GM23338 (cell line): ENCODE measurements around the gene ADGRD1. TPM values are rescaled to one million over a fixed set of nuclear protein-coding genes. Genes with fewer than 3 reads are reported as not detected.

Source experiments
- ATAC-seq: fragments of 200-7000 bp; cut with Tn5 transposase; 3 replicates; pipeline ENCODE4 v1.9.1; 2020
- DNase-seq: peaks from one replicate; pipeline ENCODE4 v3.0.0-alpha.2; 2015; ENCODE audit warnings: low spot score
- H2AFZ ChIP-seq: fragments of 200-600 bp; sonication (generic); 2 replicates; pipeline ENCODE4 v1.8.0; 2016; ENCODE audit warnings: antibody characterized with exemption, mild to moderate bottlenecking, moderate library complexity
- H3F3A ChIP-seq: fragments of 200-600 bp; sonication (generic); replicated peaks from 2 replicates; pipeline ENCODE4 v1.8.0; 2017; ENCODE audit warnings: antibody characterized with exemption, mixed run types, low read depth
- H3K27ac ChIP-seq: fragments of 200-600 bp; sonication (generic); 2 replicates; pipeline ENCODE4 v1.6.1; 2016; ENCODE audit warnings: low read depth
- H3K27me3 ChIP-seq: fragments of 200-600 bp; sonication (generic); 2 replicates; pipeline ENCODE4 v1.8.0; 2016; ENCODE audit warnings: mild to moderate bottlenecking, mixed run types, moderate library complexity; ENCODE audit not compliant: insufficient read depth
- H3K36me3 ChIP-seq: fragments of 200-600 bp; sonication (generic); 2 replicates; pipeline ENCODE4 v1.8.0; 2016; ENCODE audit warnings: mild to moderate bottlenecking; ENCODE audit not compliant: insufficient read depth
- H3K4me1 ChIP-seq: fragments of 200-600 bp; sonication (generic); 2 replicates; pipeline ENCODE4 v1.8.0; 2016; ENCODE audit warnings: mild to moderate bottlenecking, moderate library complexity; ENCODE audit not compliant: insufficient read depth
- H3K4me2 ChIP-seq: fragments of 200-600 bp; sonication (generic); 2 replicates; pipeline ENCODE4 v1.7.1; 2017; ENCODE audit warnings: mixed run types
- H3K4me3 ChIP-seq: fragments of 200-600 bp; sonication (generic); 2 replicates; pipeline ENCODE4 v1.6.1; 2016; ENCODE audit warnings: mixed run types
- H3K79me2 ChIP-seq: fragments of 200-600 bp; sonication (generic); replicated peaks from 2 replicates; pipeline ENCODE4 v1.8.0; 2017; ENCODE audit warnings: mild to moderate bottlenecking; ENCODE audit not compliant: insufficient read depth
- H3K9me2 ChIP-seq: fragments of 200-600 bp; sonication (generic); 2 replicates; pipeline ENCODE4 v1.8.0; 2017; ENCODE audit not compliant: insufficient read depth
- H4K20me1 ChIP-seq: fragments of 200-600 bp; sonication (generic); replicated peaks from 2 replicates; pipeline ENCODE4 v1.8.0; 2017; ENCODE audit warnings: mild to moderate bottlenecking; ENCODE audit not compliant: insufficient read depth
- H3K27ac Mint-ChIP-seq: 2 replicates; pipeline ENCODE4 v1.8.0; 2020; ENCODE audit warnings: inconsistent platforms, mild to moderate bottlenecking, moderate library complexity, mixed read lengths
- H3K27me3 Mint-ChIP-seq: 3 replicates; pipeline ENCODE4 v1.8.0; 2022; ENCODE audit warnings: low read depth, mild to moderate bottlenecking, moderate library complexity, mixed read lengths, inconsistent platforms; ENCODE audit not compliant: insufficient read depth, poor library complexity
- H3K36me3 Mint-ChIP-seq: 3 replicates; pipeline ENCODE4 v1.8.0; 2021; ENCODE audit warnings: low read depth, mild to moderate bottlenecking, inconsistent platforms, moderate library complexity, mixed read lengths
- H3K4me1 Mint-ChIP-seq: 3 replicates; pipeline ENCODE4 v1.8.0; 2020; ENCODE audit warnings: mild to moderate bottlenecking, inconsistent platforms, mixed read lengths
- H3K4me3 Mint-ChIP-seq: 3 replicates; pipeline ENCODE4 v1.8.0; 2021; ENCODE audit warnings: moderate library complexity, mild to moderate bottlenecking, inconsistent platforms, mixed read lengths
- H3K9me3 Mint-ChIP-seq: 3 replicates; pipeline ENCODE4 v1.8.0; 2020; ENCODE audit warnings: moderate library complexity, mild to moderate bottlenecking, inconsistent platforms, mixed read lengths
- EZH2phosphoT487 ChIP-seq: fragments of 200-600 bp; sonication (generic); IDR thresholded peaks from one replicate; pipeline ENCODE4 v1.8.1; 2018; ENCODE audit warnings: antibody characterized with exemption; ENCODE audit not compliant: unreplicated experiment
- JUNB ChIP-seq: IDR thresholded peaks from one replicate; pipeline ENCODE4 v1.6.1; 2016; ENCODE audit warnings: antibody characterized with exemption; ENCODE audit not compliant: unreplicated experiment
- NANOG ChIP-seq: IDR thresholded peaks from 2 replicates; pipeline ENCODE4 v1.6.1; 2016; ENCODE audit warnings: antibody characterized with exemption, borderline replicate concordance
- POLR2AphosphoS5 ChIP-seq: IDR thresholded peaks from 2 replicates; pipeline ENCODE4 v1.6.1; 2016; ENCODE audit warnings: antibody characterized with exemption, low read depth
- ZNF114 ChIP-seq: fragments of 250-450 bp; sonication (Bioruptor Pico); IDR thresholded peaks from 2 replicates; pipeline ENCODE4 v1.5.0; 2020; ENCODE audit warnings: mild to moderate bottlenecking, moderate library complexity
- polyA plus RNA-seq: library from polyadenylated mRNA; unstranded; fragments of >200 nt; fragmentation: Nextera tagmentation; extraction: Ambion mirVana; gene quantifications from 2 replicates; pipeline ENCODE4 v1.2.1, GENCODE V29; 2016
- total RNA-seq: library from RNA; depleted of rRNA; stranded (reverse); fragments of >200 nt; shearing (Covaris generic); gene quantifications from 2 replicates; pipeline ENCODE4 v1.2.3, GENCODE V29; 2014
- TF ChIP-seq, protein P1 (sequence below): IDR thresholded peaks from one replicate; pipeline ENCODE4 v1.6.1; 2018; ENCODE audit warnings: antibody characterized with exemption; ENCODE audit not compliant: unreplicated experiment
- TF ChIP-seq, protein P2 (sequence below), 2 experiments: fragments of 200-600 bp in 1 of 2; sonication (generic) in 1 of 2; conservative IDR thresholded peaks; 2 replicates each; pipeline versions ENCODE4 v1.5.1 to v1.6.1; 2016 to 2017; ENCODE audit warnings: antibody characterized with exemption in 2 of 2, low read depth in 2 of 2, mild to moderate bottlenecking in 2 of 2, moderate library complexity in 1 of 2
- TF ChIP-seq, protein P3 (sequence below): IDR thresholded peaks from 2 replicates; pipeline ENCODE4 v1.6.1; 2016; ENCODE audit warnings: antibody characterized with exemption
- TF ChIP-seq, protein P4 (sequence below): fragments of 250-450 bp; sonication (Bioruptor Pico); IDR thresholded peaks from 2 replicates; pipeline ENCODE4 v1.5.0; 2020; ENCODE audit warnings: mild to moderate bottlenecking, moderate library complexity

Gene ADGRD1
- total and polyA plus RNA-seq, 2 experiments from 2014 or later: 1.4 TPM; not detected in 1

DNA sequence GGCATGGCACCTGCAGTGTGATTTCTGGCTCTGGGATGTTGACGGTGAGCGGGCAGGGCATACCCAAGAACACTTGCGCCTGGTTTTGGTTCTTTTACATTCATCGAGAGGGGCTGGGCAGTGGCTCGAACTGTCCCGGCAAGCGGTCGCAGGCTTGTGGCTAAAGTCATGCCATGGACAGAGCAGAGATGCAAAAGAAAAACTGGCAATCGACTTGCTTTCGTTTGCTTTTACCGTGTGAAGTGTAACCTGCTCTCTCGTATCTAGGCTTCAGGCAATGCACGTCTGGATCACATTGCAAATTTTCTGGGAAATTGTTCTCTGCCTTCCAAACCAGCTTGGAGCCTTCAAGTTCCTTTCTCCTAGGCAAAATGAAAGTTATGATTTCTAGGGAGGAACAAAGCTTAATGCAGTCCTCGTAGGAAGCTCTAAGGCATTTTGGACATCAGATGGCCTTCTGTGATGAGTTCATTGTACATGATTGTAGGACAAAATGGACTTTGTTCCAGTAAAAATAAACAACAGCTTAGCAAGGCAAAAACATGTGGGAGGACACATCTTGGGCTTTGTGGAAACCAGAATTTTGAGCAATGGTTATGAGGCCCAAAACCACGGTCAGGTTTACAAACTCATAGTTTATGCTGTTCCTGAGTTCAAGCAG, 18.3 kb downstream of the ADGRD1 start (continued):
- TF ChIP-seq, protein P1, sequence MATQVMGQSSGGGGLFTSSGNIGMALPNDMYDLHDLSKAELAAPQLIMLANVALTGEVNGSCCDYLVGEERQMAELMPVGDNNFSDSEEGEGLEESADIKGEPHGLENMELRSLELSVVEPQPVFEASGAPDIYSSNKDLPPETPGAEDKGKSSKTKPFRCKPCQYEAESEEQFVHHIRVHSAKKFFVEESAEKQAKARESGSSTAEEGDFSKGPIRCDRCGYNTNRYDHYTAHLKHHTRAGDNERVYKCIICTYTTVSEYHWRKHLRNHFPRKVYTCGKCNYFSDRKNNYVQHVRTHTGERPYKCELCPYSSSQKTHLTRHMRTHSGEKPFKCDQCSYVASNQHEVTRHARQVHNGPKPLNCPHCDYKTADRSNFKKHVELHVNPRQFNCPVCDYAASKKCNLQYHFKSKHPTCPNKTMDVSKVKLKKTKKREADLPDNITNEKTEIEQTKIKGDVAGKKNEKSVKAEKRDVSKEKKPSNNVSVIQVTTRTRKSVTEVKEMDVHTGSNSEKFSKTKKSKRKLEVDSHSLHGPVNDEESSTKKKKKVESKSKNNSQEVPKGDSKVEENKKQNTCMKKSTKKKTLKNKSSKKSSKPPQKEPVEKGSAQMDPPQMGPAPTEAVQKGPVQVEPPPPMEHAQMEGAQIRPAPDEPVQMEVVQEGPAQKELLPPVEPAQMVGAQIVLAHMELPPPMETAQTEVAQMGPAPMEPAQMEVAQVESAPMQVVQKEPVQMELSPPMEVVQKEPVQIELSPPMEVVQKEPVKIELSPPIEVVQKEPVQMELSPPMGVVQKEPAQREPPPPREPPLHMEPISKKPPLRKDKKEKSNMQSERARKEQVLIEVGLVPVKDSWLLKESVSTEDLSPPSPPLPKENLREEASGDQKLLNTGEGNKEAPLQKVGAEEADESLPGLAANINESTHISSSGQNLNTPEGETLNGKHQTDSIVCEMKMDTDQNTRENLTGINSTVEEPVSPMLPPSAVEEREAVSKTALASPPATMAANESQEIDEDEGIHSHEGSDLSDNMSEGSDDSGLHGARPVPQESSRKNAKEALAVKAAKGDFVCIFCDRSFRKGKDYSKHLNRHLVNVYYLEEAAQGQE: no peak
- TF ChIP-seq NANOG (no peak), POLR2AphosphoS5 (no peak)
- TF ChIP-seq, protein P2, sequence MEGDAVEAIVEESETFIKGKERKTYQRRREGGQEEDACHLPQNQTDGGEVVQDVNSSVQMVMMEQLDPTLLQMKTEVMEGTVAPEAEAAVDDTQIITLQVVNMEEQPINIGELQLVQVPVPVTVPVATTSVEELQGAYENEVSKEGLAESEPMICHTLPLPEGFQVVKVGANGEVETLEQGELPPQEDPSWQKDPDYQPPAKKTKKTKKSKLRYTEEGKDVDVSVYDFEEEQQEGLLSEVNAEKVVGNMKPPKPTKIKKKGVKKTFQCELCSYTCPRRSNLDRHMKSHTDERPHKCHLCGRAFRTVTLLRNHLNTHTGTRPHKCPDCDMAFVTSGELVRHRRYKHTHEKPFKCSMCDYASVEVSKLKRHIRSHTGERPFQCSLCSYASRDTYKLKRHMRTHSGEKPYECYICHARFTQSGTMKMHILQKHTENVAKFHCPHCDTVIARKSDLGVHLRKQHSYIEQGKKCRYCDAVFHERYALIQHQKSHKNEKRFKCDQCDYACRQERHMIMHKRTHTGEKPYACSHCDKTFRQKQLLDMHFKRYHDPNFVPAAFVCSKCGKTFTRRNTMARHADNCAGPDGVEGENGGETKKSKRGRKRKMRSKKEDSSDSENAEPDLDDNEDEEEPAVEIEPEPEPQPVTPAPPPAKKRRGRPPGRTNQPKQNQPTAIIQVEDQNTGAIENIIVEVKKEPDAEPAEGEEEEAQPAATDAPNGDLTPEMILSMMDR (conservative IDR thresholded peaks at IDR 0.05; ENCODE audit: low read depth in 2 of 2): no peak
- TF ChIP-seq, protein P3, sequence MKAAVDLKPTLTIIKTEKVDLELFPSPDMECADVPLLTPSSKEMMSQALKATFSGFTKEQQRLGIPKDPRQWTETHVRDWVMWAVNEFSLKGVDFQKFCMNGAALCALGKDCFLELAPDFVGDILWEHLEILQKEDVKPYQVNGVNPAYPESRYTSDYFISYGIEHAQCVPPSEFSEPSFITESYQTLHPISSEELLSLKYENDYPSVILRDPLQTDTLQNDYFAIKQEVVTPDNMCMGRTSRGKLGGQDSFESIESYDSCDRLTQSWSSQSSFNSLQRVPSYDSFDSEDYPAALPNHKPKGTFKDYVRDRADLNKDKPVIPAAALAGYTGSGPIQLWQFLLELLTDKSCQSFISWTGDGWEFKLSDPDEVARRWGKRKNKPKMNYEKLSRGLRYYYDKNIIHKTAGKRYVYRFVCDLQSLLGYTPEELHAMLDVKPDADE: no peak

DNA sequence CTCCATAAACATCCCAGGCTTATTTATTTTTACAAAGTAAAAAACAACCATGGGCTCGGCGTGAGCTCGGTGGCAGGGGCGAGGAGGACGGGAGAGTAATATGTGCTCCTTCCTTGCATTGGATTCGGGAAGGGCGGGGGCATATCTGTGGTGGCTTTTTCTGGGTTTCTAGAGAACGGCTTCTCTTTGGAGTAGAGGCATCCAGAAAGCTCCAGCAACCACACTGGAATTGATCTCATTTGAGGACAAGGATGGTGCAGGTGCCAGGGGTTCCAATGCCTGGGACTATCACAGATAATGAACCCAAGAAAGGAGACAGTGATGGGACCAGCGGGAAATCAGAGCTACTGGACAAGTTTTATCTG, 18.9 kb downstream of the ADGRD1 start:
- Mint-ChIP-seq H3K27ac (no peak overlapping the region), H3K36me3 (no peaks in the 10 kb centered on the region), H3K4me3 (no peak overlapping the region), H3K9me3 (no peaks in the 10 kb centered on the region), H3K4me1 (0 out of 3 replicates have a peak, but pooled peaks cover 3% of the 10 kb centered on the region), H3K27me3 (peaks cover 7% of the 10 kb centered on the region)
- Histone ChIP-seq H3K4me3 (no peak overlapping the region), H3K4me2 (no peak overlapping the region), H2AFZ (no peak overlapping the region), H3K9me2 (no peaks in the 10 kb centered on the region), H4K20me1 (no peaks in the 10 kb centered on the region), H3K27me3 (no peaks in the 10 kb centered on the region), H3K79me2 (no peaks in the 10 kb centered on the region), H3K36me3 (no peaks in the 10 kb centered on the region; the same call in 1 of the 2 replicates), H3K4me1 (no peaks in the 10 kb centered on the region), H3K27ac (no peak overlapping the region), H3F3A (no peaks in the 10 kb centered on the region)
- DNase-seq (no peak), ATAC-seq (no peak)
- TF ChIP-seq, protein P4, sequence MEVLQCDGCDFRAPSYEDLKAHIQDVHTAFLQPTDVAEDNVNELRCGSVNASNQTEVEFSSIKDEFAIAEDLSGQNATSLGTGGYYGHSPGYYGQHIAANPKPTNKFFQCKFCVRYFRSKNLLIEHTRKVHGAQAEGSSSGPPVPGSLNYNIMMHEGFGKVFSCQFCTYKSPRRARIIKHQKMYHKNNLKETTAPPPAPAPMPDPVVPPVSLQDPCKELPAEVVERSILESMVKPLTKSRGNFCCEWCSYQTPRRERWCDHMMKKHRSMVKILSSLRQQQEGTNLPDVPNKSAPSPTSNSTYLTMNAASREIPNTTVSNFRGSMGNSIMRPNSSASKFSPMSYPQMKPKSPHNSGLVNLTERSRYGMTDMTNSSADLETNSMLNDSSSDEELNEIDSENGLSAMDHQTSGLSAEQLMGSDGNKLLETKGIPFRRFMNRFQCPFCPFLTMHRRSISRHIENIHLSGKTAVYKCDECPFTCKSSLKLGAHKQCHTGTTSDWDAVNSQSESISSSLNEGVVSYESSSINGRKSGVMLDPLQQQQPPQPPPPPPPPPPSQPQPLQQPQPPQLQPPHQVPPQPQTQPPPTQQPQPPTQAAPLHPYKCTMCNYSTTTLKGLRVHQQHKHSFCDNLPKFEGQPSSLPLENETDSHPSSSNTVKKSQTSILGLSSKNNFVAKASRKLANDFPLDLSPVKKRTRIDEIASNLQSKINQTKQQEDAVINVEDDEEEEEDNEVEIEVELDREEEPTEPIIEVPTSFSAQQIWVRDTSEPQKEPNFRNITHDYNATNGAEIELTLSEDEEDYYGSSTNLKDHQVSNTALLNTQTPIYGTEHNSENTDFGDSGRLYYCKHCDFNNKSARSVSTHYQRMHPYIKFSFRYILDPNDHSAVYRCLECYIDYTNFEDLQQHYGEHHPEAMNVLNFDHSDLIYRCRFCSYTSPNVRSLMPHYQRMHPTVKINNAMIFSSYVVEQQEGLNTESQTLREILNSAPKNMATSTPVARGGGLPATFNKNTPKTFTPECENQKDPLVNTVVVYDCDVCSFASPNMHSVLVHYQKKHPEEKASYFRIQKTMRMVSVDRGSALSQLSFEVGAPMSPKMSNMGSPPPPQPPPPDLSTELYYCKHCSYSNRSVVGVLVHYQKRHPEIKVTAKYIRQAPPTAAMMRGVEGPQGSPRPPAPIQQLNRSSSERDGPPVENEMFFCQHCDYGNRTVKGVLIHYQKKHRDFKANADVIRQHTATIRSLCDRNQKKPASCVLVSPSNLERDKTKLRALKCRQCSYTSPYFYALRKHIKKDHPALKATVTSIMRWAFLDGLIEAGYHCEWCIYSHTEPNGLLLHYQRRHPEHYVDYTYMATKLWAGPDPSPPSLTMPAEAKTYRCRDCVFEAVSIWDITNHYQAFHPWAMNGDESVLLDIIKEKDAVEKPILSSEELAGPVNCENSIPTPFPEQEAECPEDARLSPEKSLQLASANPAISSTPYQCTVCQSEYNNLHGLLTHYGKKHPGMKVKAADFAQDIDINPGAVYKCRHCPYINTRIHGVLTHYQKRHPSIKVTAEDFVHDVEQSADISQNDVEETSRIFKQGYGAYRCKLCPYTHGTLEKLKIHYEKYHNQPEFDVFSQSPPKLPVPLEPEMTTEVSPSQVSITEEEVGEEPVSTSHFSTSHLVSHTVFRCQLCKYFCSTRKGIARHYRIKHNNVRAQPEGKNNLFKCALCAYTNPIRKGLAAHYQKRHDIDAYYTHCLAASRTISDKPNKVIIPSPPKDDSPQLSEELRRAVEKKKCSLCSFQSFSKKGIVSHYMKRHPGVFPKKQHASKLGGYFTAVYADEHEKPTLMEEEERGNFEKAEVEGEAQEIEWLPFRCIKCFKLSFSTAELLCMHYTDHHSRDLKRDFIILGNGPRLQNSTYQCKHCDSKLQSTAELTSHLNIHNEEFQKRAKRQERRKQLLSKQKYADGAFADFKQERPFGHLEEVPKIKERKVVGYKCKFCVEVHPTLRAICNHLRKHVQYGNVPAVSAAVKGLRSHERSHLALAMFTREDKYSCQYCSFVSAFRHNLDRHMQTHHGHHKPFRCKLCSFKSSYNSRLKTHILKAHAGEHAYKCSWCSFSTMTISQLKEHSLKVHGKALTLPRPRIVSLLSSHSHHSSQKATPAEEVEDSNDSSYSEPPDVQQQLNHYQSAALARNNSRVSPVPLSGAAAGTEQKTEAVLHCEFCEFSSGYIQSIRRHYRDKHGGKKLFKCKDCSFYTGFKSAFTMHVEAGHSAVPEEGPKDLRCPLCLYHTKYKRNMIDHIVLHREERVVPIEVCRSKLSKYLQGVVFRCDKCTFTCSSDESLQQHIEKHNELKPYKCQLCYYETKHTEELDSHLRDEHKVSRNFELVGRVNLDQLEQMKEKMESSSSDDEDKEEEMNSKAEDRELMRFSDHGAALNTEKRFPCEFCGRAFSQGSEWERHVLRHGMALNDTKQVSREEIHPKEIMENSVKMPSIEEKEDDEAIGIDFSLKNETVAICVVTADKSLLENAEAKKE (CRISPR knock-in tag): no peak
- TF ChIP-seq, protein P2 (conservative IDR thresholded peaks at IDR 0.05; ENCODE audit: low read depth in 2 of 2): no peak
- no peak for TF ChIP-seq ZNF114
- TF ChIP-seq EZH2phosphoT487: no peak
- TF ChIP-seq NANOG: no peak
- no peak for TF ChIP-seq JUNB
- TF ChIP-seq POLR2AphosphoS5: no peak
